Measurements from ENCODE around the gene SETD4.

- TF ChIP-seq CTCF (IDR thresholded peaks at IDR 0.05; ENCODE audit: borderline replicate concordance, extremely low read depth, low read length, poor library complexity, severe bottlenecking) (no peak), EZH2 (IDR thresholded peaks at IDR 0.05; ENCODE audit: borderline replicate concordance, low read depth, low read length, severe bottlenecking) (no peak)
Observed at GRCh38 chr21:36105327-36105842, 45.1 kb upstream of the SETD4 start.

Measured in DND-41 (cell line).